GM21515 (cell line): ENCODE measurements around the gene SAMD15.
A peak's percentile ranks its signal among the peaks of the same experiment; 100 is the strongest.
"Not testable (repeated sequence)": the region's sequence is repeated elsewhere in the genome, so short reads cannot be mapped to it uniquely, and the experiment has no call there.

Source experiments
- ATAC-seq: cut with Tn5 transposase; IDR thresholded peaks from one replicate; pipeline ENCODE4 v1.9.1; 2021; ENCODE audit not compliant: unreplicated experiment

The SAMD15 gene

GRCh38 chr14:77376771-77377501 lies at the start of gene SAMD15, which contains the start of gene TMED8:
TSS of gene SAMD15 (plus strand) at chr14:77377379. CDS start at chr14:77377419, 40 bp downstream.
TSS of gene TMED8 (minus strand) at chr14:77377094. CDS start at chr14:77377053, 41 bp downstream.
- peak; percentile 83 for ATAC-seq

- ATAC-seq, result no peak
These were observed 47.3 kb upstream of the SAMD15 start for GRCh38 chr14:77329872-77330271.

GRCh38 chr14:77335576-77335975 lies 41.6 kb upstream of the SAMD15 start:
- ATAC-seq, result no peak

GRCh38 chr14:77337255-77337654 lies 39.9 kb upstream of the SAMD15 start:
- ATAC-seq, result not testable (repeated sequence)

GRCh38 chr14:77337880-77338279 lies 39.3 kb upstream of the SAMD15 start:
- no peak for ATAC-seq

GRCh38 chr14:77338302-77338701 lies 38.9 kb upstream of the SAMD15 start:
- no peak for ATAC-seq

DNA sequence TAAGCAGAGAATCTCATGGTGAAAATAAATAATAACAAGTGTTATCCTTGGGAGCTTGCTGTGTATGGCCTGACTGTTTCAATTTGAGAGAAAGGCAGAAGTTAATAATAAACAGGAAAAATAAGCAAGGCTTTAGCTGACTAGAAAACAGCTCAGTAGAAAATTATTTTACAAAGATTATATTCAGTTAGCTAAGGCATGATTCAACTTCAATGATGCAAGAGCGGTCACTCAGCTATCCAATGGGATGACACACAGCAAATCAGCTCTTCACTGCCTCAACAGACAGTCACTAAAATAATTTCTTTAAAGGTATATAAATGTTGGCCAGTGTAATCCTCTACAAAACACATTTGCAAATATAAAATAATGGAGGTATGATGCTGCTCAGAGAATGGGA lies 37.8 kb upstream of the SAMD15 start:
- no peak for ATAC-seq

- ATAC-seq, result no peak
These were observed 36.8 kb upstream of the SAMD15 start for GRCh38 chr14:77340389-77340788.

GRCh38 chr14:77342726-77343397 lies 34.3 kb upstream of the SAMD15 start:
- ATAC-seq, result no peak

GRCh38 chr14:77343662-77344061 lies 33.5 kb upstream of the SAMD15 start:
- no peak for ATAC-seq

DNA sequence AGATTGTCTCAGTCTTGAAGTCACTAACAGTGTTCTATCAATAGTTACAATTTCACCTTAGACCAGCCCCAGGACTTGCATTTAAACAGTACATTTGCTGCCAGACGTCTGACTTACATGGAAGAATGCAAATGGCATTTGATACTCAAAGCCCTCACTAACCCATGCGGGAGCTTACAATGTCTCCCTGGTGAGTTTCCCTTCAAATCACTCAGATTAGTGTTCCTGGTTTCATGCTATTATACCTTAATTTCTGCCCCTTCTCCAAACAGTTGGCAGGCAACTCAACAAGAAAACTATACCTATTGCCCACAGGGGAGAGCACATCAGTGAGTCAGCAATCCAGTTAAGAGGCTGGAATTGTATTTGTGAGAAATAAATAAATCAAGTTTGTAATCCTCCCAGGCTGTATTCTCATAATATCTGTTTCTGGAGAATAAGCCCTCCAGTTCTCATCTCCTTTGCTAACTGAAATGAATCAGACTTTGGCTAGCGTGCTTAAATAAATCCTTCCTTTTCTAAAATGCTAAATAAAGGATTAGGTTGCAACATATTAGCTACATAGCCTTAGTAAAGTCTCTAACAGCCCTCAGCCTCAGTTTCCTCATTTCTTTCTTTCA lies 32.7 kb upstream of the SAMD15 start:
- no peak for ATAC-seq

GRCh38 chr14:77346495-77346894 lies 30.7 kb upstream of the SAMD15 start:
- no peak for ATAC-seq

GRCh38 chr14:77347751-77348150 lies 29.4 kb upstream of the SAMD15 start:
- no peak for ATAC-seq

DNA sequence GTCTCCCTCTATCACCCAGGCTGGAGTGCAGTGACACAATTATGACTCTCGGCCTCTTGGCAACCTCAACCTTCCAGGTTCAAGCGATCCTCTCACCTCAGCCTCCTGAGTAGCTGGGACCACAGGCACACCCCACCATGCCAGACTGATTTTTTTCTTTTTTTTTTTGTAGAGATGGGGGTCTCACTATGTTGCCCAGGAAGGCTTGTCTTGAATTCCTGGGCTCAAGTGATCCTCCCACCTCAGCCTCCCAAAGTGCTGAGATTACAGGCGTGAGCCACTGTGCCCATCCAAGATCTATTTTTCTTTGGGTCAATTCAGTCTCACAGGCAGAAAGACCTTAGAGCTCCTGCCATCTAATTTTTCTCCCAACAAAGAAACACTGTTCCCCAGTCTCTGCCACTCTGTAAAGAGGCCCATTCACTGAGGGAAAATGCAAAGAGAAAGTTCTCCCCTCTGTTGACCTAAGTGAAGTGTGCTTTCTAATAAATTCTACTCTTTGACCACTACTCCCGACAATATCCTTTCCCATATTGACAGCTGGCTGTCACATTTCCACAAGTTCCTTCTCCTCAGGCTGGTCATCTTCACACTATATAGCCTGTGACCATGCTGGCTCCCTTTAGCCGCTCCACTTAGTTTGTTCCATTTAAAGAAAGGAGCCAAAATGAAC lies 23.6 kb upstream of the SAMD15 start:
- ATAC-seq, result no peak

DNA sequence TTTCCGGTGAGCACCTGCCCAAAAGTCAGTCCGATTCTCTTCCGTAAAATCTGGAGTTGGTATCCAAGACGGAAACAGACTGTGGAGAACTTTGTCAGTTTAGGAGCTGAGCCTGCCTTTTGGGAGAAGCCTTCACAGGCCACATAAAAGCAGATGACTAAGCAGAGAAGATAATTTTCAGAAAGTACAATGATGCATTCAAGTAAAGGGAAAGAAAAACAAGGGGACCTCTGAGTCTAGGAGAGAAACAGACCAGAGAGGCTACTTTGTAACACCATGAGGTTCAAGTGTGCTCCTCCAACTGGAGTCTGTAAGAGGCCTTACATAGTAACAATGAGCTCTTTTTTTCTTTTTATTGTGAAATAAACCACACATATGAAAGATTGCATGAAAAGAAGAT lies 21.4 kb upstream of the SAMD15 start:
- no peak for ATAC-seq

- no peak for ATAC-seq
These were observed 20.3 kb upstream of the SAMD15 start for GRCh38 chr14:77356899-77357298.

GRCh38 chr14:77359626-77360025 lies 17.6 kb upstream of the SAMD15 start:
- ATAC-seq, result no peak

DNA sequence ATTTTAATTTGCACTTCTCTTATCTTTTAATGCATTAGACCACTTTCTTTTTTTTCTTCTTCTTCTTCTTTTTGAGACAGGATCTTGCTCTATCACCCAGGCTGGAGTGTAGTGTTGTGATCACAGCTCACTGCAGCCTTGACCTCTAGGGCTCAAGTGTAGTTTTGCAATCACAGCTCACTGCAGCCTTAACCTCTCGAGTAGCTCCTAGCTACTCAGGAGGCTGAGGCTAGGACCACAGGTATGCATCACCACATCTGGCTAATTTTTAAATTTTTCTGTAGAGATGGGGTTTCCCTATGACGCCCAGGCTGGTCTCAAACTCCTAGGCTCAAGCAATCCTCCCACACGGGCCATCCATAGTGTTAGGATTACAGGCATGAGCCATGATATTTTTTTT lies 13.0 kb upstream of the SAMD15 start:
- ATAC-seq, result no peak

- no peak for ATAC-seq
These were observed 7.9 kb upstream of the SAMD15 start for GRCh38 chr14:77369285-77369684.

DNA sequence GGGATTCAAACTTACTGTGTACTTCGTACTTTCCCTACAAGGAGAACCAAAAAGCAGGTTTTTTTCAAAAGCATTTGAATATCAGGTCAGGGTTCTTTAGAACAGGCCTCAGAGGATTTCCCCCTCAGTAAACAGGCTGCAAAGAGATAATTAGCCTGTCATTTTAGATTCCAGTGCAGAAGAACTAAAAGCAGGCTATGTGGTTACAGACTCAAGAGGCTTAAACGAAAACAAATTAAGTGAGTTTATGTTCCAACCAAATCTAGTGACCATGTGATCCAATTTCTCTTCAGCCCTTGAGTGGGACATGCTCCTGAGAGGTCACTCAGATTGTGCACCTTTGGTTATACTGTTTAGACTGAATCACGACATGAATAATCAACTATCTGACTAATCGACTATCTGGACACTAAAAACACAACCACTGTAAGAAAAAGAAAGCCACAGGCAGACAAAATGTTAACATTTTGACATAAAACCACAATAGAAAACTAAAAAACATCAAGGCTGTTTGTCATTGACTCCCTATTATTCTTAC lies 4.8 kb upstream of the SAMD15 start:
- peak; percentile 36 for ATAC-seq
